Upper lobe of right lung (tissue), 1 donor: Measurements from ENCODE around the gene MDN1. TPM values are rescaled to one million over a fixed set of nuclear protein-coding genes. Genes with fewer than 3 reads are reported as not detected.

Source experiments
- ATAC-seq: fragments of 200-7000 bp; cut with Tn5 transposase; one replicate; pipeline ENCODE4 v1.9.1; 2020; ENCODE audit warnings: mild to moderate bottlenecking, moderate library complexity
- DNase-seq: peaks from one replicate; pipeline ENCODE4 v3.0.0-alpha.2; 2020
- H3K27ac ChIP-seq: fragments of 200-600 bp; one replicate; pipeline ENCODE4 v1.8.0; 2022
- H3K27me3 ChIP-seq: fragments of 200-600 bp; one replicate; pipeline ENCODE4 v1.8.0; 2022; ENCODE audit warnings: mild to moderate bottlenecking
- H3K36me3 ChIP-seq: fragments of 200-600 bp; one replicate; pipeline ENCODE4 v1.8.0; 2022
- H3K4me1 ChIP-seq: fragments of 200-600 bp; one replicate; pipeline ENCODE4 v1.8.0; 2022
- H3K4me3 ChIP-seq: fragments of 200-600 bp; one replicate; pipeline ENCODE4 v1.8.0; 2022; ENCODE audit warnings: mild to moderate bottlenecking
- H3K9me3 ChIP-seq: fragments of 200-600 bp; one replicate; pipeline ENCODE4 v1.8.0; 2022
- intact Hi-C: fragments of 100-400 bp; cut with DNase I; formaldehyde crosslinking; loops from one replicate; pipeline ENCODE4 v1.11.0; 2022
- total RNA-seq: library from RNA; stranded (reverse); fragmentation: NEBNext Ultra II Directional; extraction: Animal tissue kit (Norgen Biotek cat#: 25700); gene quantifications from one replicate; pipeline ENCODE4 v1.2.1, GENCODE V29; 2021
- TF ChIP-seq, protein P1 (sequence below): fragments of 200-600 bp; IDR thresholded peaks from one replicate; pipeline ENCODE4 v1.8.0; 2022; ENCODE audit warnings: antibody characterized with exemption
- donor health status: DM: no; HTN: yes; CAD: no; lungs with severe emphysema.

MDN1 gene
- total RNA-seq, 1 donor from 2014 or later = 35.1 TPM

DNA sequence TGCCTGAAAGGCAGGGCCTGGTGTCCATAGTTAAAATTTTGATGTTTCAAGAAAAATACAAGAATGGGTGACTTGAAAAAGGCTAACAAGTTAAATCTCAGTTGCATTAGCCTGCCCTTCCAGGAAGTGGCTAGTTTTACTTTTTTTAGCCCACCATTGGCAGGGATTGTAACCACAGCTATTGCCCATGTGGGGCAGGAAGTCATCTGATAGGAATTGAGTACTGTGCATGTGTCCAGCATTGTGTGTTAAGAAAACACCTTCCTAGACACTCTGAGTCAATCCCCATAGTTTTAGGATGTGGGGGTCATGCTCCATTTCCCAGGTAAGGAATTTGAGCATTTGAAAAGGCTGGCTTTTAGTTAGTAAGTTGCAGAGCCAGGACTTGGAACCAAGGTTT is 207.9 kb downstream of the MDN1 start:
- Histone ChIP-seq H3K27ac (no peak overlapping the region), H3K9me3 (no peaks in the 10 kb centered on the region), H3K36me3 (no peaks in the 10 kb centered on the region), H3K27me3 (no peaks in the 10 kb centered on the region), H3K4me3 (no peak overlapping the region), H3K4me1 (no peaks in the 10 kb centered on the region)
- DNase-seq (no peak), ATAC-seq (no peak)
- TF ChIP-seq, protein P1, sequence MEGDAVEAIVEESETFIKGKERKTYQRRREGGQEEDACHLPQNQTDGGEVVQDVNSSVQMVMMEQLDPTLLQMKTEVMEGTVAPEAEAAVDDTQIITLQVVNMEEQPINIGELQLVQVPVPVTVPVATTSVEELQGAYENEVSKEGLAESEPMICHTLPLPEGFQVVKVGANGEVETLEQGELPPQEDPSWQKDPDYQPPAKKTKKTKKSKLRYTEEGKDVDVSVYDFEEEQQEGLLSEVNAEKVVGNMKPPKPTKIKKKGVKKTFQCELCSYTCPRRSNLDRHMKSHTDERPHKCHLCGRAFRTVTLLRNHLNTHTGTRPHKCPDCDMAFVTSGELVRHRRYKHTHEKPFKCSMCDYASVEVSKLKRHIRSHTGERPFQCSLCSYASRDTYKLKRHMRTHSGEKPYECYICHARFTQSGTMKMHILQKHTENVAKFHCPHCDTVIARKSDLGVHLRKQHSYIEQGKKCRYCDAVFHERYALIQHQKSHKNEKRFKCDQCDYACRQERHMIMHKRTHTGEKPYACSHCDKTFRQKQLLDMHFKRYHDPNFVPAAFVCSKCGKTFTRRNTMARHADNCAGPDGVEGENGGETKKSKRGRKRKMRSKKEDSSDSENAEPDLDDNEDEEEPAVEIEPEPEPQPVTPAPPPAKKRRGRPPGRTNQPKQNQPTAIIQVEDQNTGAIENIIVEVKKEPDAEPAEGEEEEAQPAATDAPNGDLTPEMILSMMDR = no peak
- intact Hi-C loops = no loop called here

DNA sequence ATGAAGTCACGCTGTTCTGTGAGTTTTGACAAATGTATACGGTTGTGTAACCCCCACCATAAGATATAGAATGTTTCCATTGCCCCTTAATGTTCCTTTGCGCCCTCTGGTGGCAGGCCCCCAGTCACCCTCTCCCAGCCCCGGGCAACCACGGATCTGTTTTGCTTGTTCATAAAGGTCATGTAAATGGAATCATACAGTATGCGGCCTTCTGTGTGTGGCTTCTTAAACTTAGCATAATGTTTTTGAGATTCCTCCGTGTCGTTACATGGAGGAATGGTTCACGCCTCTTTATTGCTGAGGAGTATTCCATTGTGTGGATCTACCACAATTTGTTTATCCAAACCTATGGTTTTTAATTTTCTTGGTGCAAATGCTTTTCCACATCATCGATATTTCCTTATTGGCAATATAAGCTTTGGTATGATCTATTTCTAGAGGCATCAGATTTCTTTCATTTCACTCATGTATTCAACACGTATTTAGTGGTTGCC is 209.4 kb downstream of the MDN1 start:
- peak; percentile 91 for ATAC-seq
- intact Hi-C loops = no loop called here
- TF ChIP-seq, protein P1 = peak; percentile 89

DNA sequence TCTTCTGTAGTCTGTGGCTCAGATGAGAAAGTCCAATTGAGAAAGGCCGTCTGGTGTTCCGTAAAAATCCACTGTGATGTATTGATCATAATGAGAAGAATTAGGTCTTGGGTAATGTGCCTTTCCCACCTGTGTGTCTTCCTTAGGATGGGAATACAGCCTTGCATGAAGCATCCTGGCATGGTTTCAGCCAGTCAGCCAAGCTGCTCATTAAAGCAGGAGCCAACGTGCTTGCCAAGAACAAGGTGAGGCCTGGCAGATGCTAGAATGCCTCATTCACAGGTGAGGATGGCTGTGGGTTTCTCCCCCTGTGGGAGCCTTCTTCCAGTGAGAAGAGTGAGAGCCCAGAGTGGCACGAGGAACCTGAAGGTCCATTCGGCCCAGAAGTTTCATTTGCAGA is 213.7 kb downstream of the MDN1 start:
- Histone ChIP-seq H3K27ac (no peak overlapping the region), H3K4me1 (no peaks in the 10 kb centered on the region), H3K9me3 (no peaks in the 10 kb centered on the region), H3K4me3 (no peak overlapping the region), H3K36me3 (no peaks in the 10 kb centered on the region), H3K27me3 (no peaks in the 10 kb centered on the region)
- no peak for ATAC-seq
- DNase-seq = no peak
- TF ChIP-seq, protein P1 = no peak
- intact Hi-C loops = loop anchor here (5.0 kb wide), 1 partner anchor 174 kb away; the partner anchor contains the start of gene ANKRD6

More for the DNA sequence above, 209.4 kb downstream of the MDN1 start:
- no peaks in the 10 kb centered on the region for H3K9me3 ChIP-seq
- no peak overlapping the region for H3K4me3 ChIP-seq
- no peaks in the 10 kb centered on the region for H3K27me3 ChIP-seq
- H3K27ac ChIP-seq = no peak overlapping the region
- H3K4me1 ChIP-seq = no peaks in the 10 kb centered on the region
- peak; percentile 86 for DNase-seq
- no peaks in the 10 kb centered on the region for H3K36me3 ChIP-seq

DNA sequence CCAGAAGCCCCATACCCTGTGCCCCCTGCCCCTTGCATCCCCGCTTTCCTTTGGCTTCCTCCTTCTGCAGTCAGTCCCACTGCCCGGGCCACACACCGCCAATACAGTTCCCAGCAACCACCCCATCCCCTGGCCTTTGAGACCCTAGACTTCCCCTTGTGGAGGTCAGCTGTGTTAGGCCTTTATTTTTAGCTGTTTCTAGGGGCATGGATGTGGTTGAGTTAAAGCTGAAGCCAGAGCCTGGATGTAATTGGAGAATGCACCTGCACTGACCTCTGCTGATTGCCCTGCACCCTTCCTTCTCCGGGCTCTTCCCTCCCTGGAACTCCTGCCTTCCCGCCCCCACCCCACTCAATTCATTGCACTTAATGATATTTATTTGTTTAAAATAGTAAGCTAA is 214.9 kb downstream of the MDN1 start:
- no peaks in the 10 kb centered on the region for H3K4me1 ChIP-seq
- H3K9me3 ChIP-seq = no peaks in the 10 kb centered on the region
- DNase-seq = no peak
- H3K27ac ChIP-seq = no peak overlapping the region
- peak; percentile 16 for ATAC-seq
- no peaks in the 10 kb centered on the region for H3K36me3 ChIP-seq
- intact Hi-C loops = loop anchor here (5.0 kb wide), 1 partner anchor 172 kb away; the partner anchor contains the start of gene ANKRD6
- TF ChIP-seq, protein P1 = no peak
- H3K4me3 ChIP-seq = no peak overlapping the region
- H3K27me3 ChIP-seq = no peaks in the 10 kb centered on the region

DNA sequence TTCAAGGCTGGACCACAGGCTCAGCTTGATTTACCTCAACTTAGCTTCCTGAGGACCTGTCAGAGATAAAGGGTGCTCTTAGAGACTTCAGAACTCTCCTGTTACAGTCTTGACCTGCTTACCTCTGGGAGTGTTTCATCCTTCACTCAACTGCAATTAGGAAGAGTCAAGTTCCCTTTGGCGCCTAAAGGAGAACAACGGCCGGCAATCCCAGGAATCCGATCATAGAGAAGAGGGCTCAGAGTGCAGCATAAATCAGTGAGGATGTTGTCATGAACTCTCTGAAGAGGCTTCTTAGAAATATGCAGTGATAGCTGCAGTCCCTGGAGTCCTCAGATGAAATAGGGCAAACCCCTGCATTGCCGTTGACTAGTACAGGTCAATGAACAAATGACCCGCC is 217.4 kb downstream of the MDN1 start:
- TF ChIP-seq, protein P1 = no peak
- H3K4me3 ChIP-seq = no peak overlapping the region
- no peaks in the 10 kb centered on the region for H3K4me1 ChIP-seq
- H3K27me3 ChIP-seq = no peaks in the 10 kb centered on the region
- no peak for DNase-seq
- intact Hi-C loops = no loop called here
- no peaks in the 10 kb centered on the region for H3K36me3 ChIP-seq
- no peak overlapping the region for H3K27ac ChIP-seq
- ATAC-seq = no peak
- H3K9me3 ChIP-seq = no peaks in the 10 kb centered on the region

DNA sequence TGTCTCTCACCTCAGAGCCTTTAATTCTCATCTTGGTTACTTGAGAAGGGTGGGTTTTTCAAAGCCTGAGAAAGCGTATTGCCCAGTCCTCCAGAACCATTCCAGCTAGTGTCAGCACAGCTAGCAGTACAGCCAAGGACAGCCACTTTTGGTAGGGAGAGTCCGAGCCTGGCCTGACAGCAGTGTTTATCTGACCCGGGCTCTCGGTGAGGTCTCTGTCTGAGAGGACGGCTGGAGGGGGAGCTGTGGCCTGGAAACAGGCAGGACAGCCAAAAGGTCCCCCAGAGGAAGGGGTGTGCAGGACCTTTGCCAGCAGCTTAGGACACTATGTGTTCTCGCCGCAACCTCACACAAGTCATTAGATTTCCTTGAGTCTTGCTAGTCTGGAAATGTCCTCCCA is 219.9 kb downstream of the MDN1 start:
- intact Hi-C loops = no loop called here
- Histone ChIP-seq H3K4me3 (no peak overlapping the region), H3K36me3 (no peaks in the 10 kb centered on the region), H3K27me3 (no peaks in the 10 kb centered on the region), H3K27ac (no peak overlapping the region), H3K4me1 (no peaks in the 10 kb centered on the region), H3K9me3 (no peaks in the 10 kb centered on the region)
- DNase-seq = no peak
- TF ChIP-seq, protein P1 = no peak
- ATAC-seq = no peak
